OCI-LY7 (cell line): ENCODE results near the gene COL5A2. TPM values are rescaled to one million over a fixed set of nuclear protein-coding genes. Genes with fewer than 3 reads are reported as not detected.

ENCODE experiments used
- BruUV-seq: library from RNA; stranded (reverse); fragments of 400-500 nt; replicated peaks from 2 replicates; lab custom pipeline; 2021; lab: Mats Ljungman, UMichigan
- CTCF ChIA-PET: fragments of 300-600 bp; sonication (Branson Sonifier 250); formaldehyde crosslinking; loops from one replicate; lab custom pipeline; 2022; ENCODE audit warnings: antibody characterized with exemption; ENCODE audit not compliant: unreplicated experiment; lab: Charles Lee
- POLR2A ChIA-PET: fragments of 300-600 bp; sonication (Branson Sonifier 250); formaldehyde crosslinking; loops from one replicate; lab custom pipeline; 2022; ENCODE audit warnings: antibody characterized with exemption; lab: Charles Lee
- DNase-seq: peaks from one replicate; pipeline ENCODE4 v3.0.0-alpha.2; 2015; ENCODE audit warnings: low spot score
- H2AFZ ChIP-seq: fragments of 200-600 bp; sonication (generic), shearing (Covaris generic); 2 replicates; pipeline ENCODE4 v1.6.1; 2014; ENCODE audit warnings: mild to moderate bottlenecking, antibody characterized with exemption, low read length, moderate library complexity
- H3K27ac ChIP-seq: fragments of 200-600 bp; sonication (generic); 2 replicates; pipeline ENCODE4 v1.5.1; 2014; ENCODE audit warnings: mixed run types, low read depth, mild to moderate bottlenecking, moderate library complexity, low read length, inconsistent platforms; ENCODE audit not compliant: poor library complexity, severe bottlenecking
- H3K36me3 ChIP-seq: fragments of 200-600 bp; sonication (generic); 2 replicates; pipeline ENCODE4 v1.6.1; 2014; ENCODE audit warnings: mild to moderate bottlenecking, antibody characterized with exemption, low read length, moderate library complexity, mixed read lengths; ENCODE audit not compliant: insufficient read depth
- H3K4me1 ChIP-seq: fragments of 200-600 bp; sonication (generic); 2 replicates; pipeline ENCODE4 v1.5.1; 2014; ENCODE audit warnings: mild to moderate bottlenecking, low read length; ENCODE audit not compliant: insufficient read depth, poor library complexity, severe bottlenecking
- H3K4me2 ChIP-seq: fragments of 200-600 bp; sonication (generic); 2 replicates; pipeline ENCODE4 v1.6.1; 2014; ENCODE audit warnings: mild to moderate bottlenecking, low read length
- H3K4me3 ChIP-seq: fragments of 200-600 bp; sonication (generic); 2 replicates; pipeline ENCODE4 v1.5.1; 2014; ENCODE audit warnings: mild to moderate bottlenecking, low read depth, low read length; ENCODE audit not compliant: poor library complexity, severe bottlenecking
- H3K79me2 ChIP-seq: fragments of 200-600 bp; sonication (generic); 2 replicates; pipeline ENCODE4 v1.6.1; 2016; ENCODE audit warnings: low read depth, mild to moderate bottlenecking, low read length, moderate library complexity, mixed read lengths; ENCODE audit not compliant: insufficient read depth
- H3K9me2 ChIP-seq: fragments of 200-600 bp; sonication (generic); 2 replicates; pipeline ENCODE4 v1.6.1; 2016; ENCODE audit warnings: mild to moderate bottlenecking, low read length, mixed read lengths; ENCODE audit not compliant: insufficient read depth
- H3K9me3 ChIP-seq: fragments of 200-600 bp; sonication (generic); 2 replicates; pipeline ENCODE4 v1.6.1; 2014; ENCODE audit warnings: mild to moderate bottlenecking, mixed run types, low read length, mixed read lengths
- H4K20me1 ChIP-seq: fragments of 200-600 bp; sonication (generic); 2 replicates; pipeline ENCODE4 v1.6.1; 2014; ENCODE audit warnings: mild to moderate bottlenecking, antibody characterized with exemption, low read length, moderate library complexity, mixed read lengths; ENCODE audit not compliant: insufficient read depth
- CTCF ChIP-seq: fragments of 200-600 bp; sonication (generic); conservative IDR thresholded peaks from 2 replicates; pipeline ENCODE4 v1.5.1; 2014; ENCODE audit warnings: mild to moderate bottlenecking, antibody characterized with exemption, low read length, moderate library complexity, mixed read lengths
- EZH2phosphoT487 ChIP-seq: fragments of 200-600 bp; sonication (generic); IDR thresholded peaks from 2 replicates; pipeline ENCODE4 v1.6.1; 2018; ENCODE audit warnings: low read depth, borderline replicate concordance, mild to moderate bottlenecking, mixed run types, antibody characterized with exemption, low read length, moderate library complexity, mixed read lengths
- intact Hi-C: fragments of 100-400 bp; cut with micrococcal nuclease; formaldehyde crosslinking; loops from one replicate; pipeline ENCODE4 v1.10.0; 2022; ENCODE audit not compliant: unreplicated experiment
- total RNA-seq, 2 experiments: library from RNA; depleted of rRNA in 1 of 2; stranded (reverse); fragments of >200 nt in 1 of 2; shearing (Covaris generic) in 1 of 2; gene quantifications; 2 replicates each; pipeline ENCODE4 v1.2.3, GENCODE V29; 2014 to 2022

Gene COL5A2
- total RNA-seq, 2 experiments from 2014 or later: 0.50 to 0.61 TPM

DNA sequence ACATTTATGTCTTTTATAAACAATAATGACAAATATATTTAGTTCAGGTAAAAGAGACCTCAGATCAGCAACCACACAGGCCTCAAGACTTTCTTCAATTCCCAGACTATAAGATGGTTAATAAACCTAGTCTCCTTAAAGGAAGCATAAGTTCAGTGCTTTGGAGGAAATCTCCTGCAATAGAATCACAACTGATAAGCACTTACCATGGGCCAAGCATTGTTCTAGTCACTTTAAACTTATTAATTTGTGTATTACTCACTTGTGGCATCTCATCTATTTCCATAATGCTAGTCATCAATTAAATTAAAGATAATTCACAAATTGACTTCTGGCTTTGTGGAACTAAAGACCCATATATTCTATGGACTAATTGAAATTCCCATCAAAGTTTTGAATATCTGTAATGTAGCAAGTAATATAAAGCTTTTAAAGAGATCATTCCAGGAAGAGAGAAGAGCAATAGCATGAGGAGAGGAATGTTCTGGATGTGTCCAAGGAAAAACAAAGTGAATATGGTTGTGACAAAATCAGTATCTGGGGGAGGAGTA is 163.2 kb downstream of the COL5A2 start:
- intact Hi-C loops: no loop called here
- Histone ChIP-seq H3K4me3 (no peak overlapping the region), H3K27ac (no peak overlapping the region), H2AFZ (no peak overlapping the region), H3K36me3 (no peaks in the 10 kb centered on the region), H3K9me3 (no peaks in the 10 kb centered on the region), H3K79me2 (no peaks in the 10 kb centered on the region), H3K4me1 (no peaks in the 10 kb centered on the region), H3K4me2 (no peak overlapping the region), H3K9me2 (no peaks in the 10 kb centered on the region), H4K20me1 (no peaks in the 10 kb centered on the region)
- ChIA-PET CTCF (no interaction called here), POLR2A (no interaction called here)
- BruUV-seq: no TSS peak
- DNase-seq: no peak
- no peak for TF ChIP-seq EZH2phosphoT487
- TF ChIP-seq CTCF: no peak

GRCh38 chr2:189015359-189015758 is 164.2 kb downstream of the COL5A2 start:
- CTCF ChIA-PET: no interaction called here
- TF ChIP-seq EZH2phosphoT487: no peak
- no peak for TF ChIP-seq CTCF

GRCh38 chr2:189014449-189015138 is 165.0 kb downstream of the COL5A2 start:
- no peak for DNase-seq
- Histone ChIP-seq H4K20me1 (no peaks in the 10 kb centered on the region), H3K4me1 (no peaks in the 10 kb centered on the region), H3K9me2 (no peaks in the 10 kb centered on the region), H2AFZ (no peak overlapping the region), H3K9me3 (no peaks in the 10 kb centered on the region), H3K79me2 (no peaks in the 10 kb centered on the region), H3K27ac (no peak overlapping the region), H3K4me3 (no peak overlapping the region), H3K4me2 (no peak overlapping the region), H3K36me3 (no peaks in the 10 kb centered on the region)
- CTCF ChIA-PET: no interaction called here
- TF ChIP-seq CTCF: no peak
- no TSS peak for BruUV-seq
- intact Hi-C loops: no loop called here
- POLR2A ChIA-PET: interaction anchor here (0.7 to 0.9 kb wide), 2 partner anchors 84 to 258 kb away, joined by 3 to 6 read pairs; no protein-coding TSS in a partner anchor

More at GRCh38 chr2:189015359-189015758, 164.2 kb downstream of the COL5A2 start:
- no peak overlapping the region for H2AFZ ChIP-seq
- H3K4me1 ChIP-seq: no peaks in the 10 kb centered on the region
- BruUV-seq: no TSS peak
- no peaks in the 10 kb centered on the region for H3K9me3 ChIP-seq
- H3K9me2 ChIP-seq: no peaks in the 10 kb centered on the region
- H4K20me1 ChIP-seq: no peaks in the 10 kb centered on the region
- POLR2A ChIA-PET: no interaction called here
- no peaks in the 10 kb centered on the region for H3K79me2 ChIP-seq
- H3K4me3 ChIP-seq: no peak overlapping the region
- DNase-seq: no peak
- no peak overlapping the region for H3K27ac ChIP-seq
- H3K4me2 ChIP-seq: no peak overlapping the region
- no peaks in the 10 kb centered on the region for H3K36me3 ChIP-seq
- intact Hi-C loops: no loop called here
